HG03439 (cell line): ENCODE data around the gene ARHGAP6.
A peak's percentile ranks its signal among the peaks of the same experiment; 100 is the strongest.
"Not testable (repeated sequence)": the region's sequence is repeated elsewhere in the genome, so short reads cannot be mapped to it uniquely, and the experiment has no call there.

ENCODE experiments used
- ATAC-seq: cut with Tn5 transposase; IDR thresholded peaks from one replicate; pipeline ENCODE4 v1.9.1; 2021; ENCODE audit warnings: mild to moderate bottlenecking, moderate library complexity; ENCODE audit not compliant: unreplicated experiment

ARHGAP6 gene

GRCh38 chrX:11129534-11130105 is 536.1 kb downstream of the ARHGAP6 start:
- ATAC-seq: no peak

DNA sequence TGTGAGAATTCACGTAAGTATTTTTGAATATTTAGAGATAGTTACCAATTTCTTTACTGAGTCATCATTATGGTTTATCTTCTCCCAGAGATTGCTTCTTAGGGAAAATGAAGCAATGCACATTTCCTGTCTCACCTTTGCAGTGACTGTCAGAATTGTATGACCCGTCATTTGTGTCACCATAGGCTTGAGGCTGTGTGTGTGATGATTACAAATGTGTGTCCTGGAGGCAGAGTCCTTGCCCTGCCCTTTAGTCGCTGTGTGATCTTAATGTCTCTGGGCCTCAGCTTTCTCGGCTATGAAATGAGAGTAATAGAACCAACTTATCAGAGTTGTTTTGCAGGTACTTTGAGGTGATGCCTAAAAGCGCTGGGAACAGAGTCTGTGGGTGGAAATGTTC is 540.7 kb downstream of the ARHGAP6 start:
- ATAC-seq: no peak

DNA sequence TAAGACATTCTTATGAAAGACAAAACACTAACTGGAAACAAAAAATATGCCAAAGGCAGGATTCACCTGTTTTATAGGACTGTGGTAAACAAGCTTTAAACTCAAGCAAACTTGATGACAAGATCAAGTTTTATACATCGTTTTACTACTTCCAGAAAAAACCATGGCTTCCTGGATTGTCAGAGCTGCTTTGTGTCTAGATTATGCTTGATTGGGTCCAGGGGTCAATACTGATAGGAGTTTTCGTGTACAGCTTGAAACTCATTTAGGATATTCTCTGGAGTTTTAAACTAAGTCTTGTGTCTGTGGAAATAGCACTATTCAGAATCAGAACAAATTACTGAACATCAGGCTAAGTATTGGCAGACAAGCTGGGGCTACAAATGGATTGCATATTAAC is 541.6 kb downstream of the ARHGAP6 start:
- ATAC-seq: no peak

- not testable (repeated sequence) for ATAC-seq
These were observed 542.6 kb downstream of the ARHGAP6 start for GRCh38 chrX:11123087-11123486.

GRCh38 chrX:11119313-11119943 is 546.3 kb downstream of the ARHGAP6 start:
- ATAC-seq: no peak

- no peak for ATAC-seq
These were observed 548.0 kb downstream of the ARHGAP6 start for GRCh38 chrX:11117745-11118144.

DNA sequence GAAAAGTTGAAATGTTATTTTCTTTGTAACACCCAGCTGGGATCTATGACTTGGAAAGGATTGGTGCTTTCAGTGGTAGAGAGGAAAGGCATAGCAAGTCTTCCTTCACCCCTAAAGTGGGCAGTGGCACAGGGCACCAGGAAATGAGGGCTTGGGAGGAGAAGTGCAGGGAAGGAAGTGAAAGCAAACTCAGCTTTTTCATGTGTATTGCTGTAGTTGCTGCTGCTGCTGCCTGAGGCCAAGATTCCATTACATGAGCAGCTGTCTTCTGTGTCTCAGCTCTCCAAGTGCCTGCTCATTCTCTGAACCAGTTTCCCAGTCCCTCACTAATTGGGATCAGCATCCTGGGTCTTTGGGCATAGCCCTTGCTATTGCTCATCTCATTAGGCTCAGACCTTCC is 552.0 kb downstream of the ARHGAP6 start:
- ATAC-seq: no peak

- no peak for ATAC-seq
These were observed 553.8 kb downstream of the ARHGAP6 start for GRCh38 chrX:11111947-11112346.

DNA sequence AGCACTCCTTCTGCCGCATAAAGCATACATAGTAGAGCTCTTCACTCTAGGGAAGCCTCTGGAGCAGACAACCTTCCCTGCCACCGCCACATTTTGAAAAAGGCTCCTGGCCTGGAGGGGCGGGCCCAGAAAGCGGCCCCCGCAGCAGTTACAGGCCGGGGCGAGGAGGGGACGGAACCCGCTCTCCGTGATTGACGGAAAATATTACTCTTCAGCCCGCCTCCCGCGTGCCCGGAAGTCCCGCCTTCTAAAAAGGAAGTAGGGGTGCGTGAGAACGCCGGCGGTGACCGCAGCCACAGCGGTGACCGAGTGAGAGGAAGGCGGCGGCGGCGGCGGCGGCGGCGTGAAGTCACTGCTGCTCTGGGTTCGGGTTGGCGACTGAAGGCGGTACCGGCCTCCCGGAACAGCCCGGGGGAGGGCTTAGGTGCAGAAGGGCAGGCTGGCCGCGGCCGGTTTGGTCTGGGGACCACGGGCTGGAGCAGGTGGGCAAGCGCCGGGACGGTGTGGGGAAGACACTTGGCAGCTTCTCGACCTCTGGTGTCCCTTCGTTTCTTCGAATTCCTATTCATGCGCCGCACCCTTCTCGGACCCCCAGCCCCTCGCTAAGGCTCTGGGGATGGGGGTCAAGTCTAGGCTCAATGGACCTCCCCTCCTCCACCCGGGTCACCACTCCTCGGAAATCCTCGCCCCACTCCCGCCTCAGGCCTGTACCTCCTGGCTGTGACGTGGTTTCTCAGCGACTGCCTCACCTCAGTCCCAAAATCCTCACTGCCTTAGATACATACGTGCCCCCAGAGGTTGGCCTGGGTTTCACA is 554.5 kb downstream of the ARHGAP6 start, which contains the start of gene HCCS:
Gene HCCS, plus strand, starts transcription at position 296 of the 815 bp plus-strand sequence. CDS start 729 bp downstream, outside the sequence.
- ATAC-seq: peak; percentile 92

- no peak for ATAC-seq
These were observed 555.8 kb downstream of the ARHGAP6 start for GRCh38 chrX:11109968-11110367.

DNA sequence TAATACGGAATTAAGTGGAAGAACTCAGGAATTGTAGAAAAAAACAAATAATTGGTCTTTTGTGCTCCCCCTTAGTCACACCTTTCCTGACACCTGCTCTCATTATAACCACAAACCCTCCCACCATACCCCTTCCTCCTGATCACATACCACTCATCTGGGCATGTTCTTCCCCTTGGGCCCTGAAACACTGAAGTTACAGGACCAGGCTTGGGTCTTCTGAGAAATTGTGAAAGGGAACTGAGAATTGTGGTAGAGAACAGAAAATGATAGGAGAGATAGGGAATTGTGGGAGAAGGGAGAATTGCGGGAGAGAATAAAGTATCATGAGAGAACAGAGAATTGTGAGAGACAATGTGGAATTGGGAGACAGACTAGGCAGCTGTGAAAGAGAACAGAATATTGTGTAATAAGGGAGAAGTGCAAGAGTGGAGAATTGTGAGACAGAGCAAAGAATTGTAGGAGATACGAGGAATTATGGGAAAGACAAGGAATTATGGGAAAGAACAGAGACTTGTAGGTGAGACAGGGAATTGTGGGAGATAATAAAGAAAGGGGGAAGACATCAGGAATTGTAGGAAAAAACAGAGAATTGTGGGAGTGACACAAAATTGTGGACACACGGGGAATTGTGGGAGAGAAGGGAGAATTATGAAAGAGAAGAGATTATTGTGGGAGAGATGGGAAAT is 557.3 kb downstream of the ARHGAP6 start:
- no peak for ATAC-seq

- no peak for ATAC-seq
These were observed 560.6 kb downstream of the ARHGAP6 start for GRCh38 chrX:11105080-11105479.

- no peak for ATAC-seq
These were observed 562.0 kb downstream of the ARHGAP6 start for GRCh38 chrX:11103751-11104150.

- ATAC-seq: no peak
These were observed 562.7 kb downstream of the ARHGAP6 start for GRCh38 chrX:11103006-11103405.

DNA sequence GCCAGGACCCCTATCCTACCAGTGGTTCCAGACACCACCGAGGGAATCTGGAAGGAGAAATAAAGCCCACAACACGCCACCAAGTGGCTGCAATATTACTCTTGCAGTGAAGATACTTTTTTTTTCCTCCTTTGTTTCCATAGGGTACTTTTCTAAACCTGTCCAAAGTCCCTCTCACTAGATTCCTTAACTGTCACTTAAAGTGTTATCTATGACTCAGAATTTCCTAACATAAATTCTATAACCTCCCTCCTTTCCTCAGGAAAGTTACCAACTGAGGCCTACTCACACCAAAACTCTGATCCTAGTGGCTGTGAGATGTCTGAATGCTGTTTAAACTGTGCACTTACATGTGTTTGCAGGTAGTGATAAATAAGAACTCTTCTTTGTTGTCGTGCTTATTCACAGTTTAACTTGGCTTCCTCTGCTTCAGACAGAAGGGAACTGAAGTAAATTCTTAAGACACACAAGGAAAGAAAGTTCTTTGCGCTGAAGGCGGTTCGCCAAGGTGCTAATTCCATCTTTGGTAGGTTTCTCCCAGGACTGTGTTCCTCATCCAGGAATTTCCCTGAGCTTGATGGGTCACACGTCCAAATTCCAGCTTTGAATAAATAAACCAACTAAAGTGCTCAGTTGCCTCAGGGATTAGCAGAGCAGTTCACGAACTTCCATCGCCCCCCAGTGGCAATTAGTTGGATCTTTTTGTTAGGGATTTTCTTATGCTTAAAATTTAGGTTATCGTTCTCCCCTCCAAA is 565.3 kb downstream of the ARHGAP6 start:
- no peak for ATAC-seq

GRCh38 chrX:11099465-11099864 is 566.3 kb downstream of the ARHGAP6 start:
- ATAC-seq: no peak

GRCh38 chrX:11097933-11098332 is 567.8 kb downstream of the ARHGAP6 start:
- ATAC-seq: no peak

DNA sequence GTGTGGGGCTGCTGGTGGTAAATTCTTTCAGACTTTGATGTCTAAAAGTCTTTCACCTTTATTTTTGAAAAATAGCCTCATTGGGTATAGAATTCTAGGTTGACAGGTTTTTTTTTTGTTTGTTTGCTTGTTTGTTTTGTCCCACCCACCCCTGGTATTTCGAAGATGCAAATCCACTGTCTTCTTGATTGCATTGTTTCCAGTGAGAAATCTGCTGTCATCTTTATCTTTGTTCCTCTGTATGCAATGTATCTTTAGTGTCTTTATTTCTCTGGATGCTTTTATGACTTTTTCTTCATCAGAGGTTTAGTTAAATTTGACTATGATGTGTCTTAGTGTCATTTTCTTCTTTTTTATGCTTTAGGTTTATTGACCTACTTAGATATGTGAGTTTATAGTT is 575.9 kb downstream of the ARHGAP6 start:
- ATAC-seq: no peak
